Ishikawa (cell line): ENCODE results near the gene EXT2.

Source experiments
- CEBPB ChIP-seq: IDR thresholded peaks from 2 replicates; pipeline ENCODE4 v1.6.1; 2012
- EGR1 ChIP-seq: IDR thresholded peaks from 2 replicates; pipeline ENCODE4 v1.6.1; 2012
- NFIC ChIP-seq: IDR thresholded peaks from 2 replicates; pipeline ENCODE4 v1.6.1; 2012
- TAF1 ChIP-seq: IDR thresholded peaks from 2 replicates; pipeline ENCODE4 v1.6.1; 2012; ENCODE audit warnings: low read depth, mild to moderate bottlenecking
- YY1 ChIP-seq: IDR thresholded peaks from 2 replicates; pipeline ENCODE4 v1.6.1; 2012; ENCODE audit warnings: low read depth
- TF ChIP-seq, protein P1 (sequence below): IDR thresholded peaks from 2 replicates; pipeline ENCODE4 v1.6.1; 2012

DNA sequence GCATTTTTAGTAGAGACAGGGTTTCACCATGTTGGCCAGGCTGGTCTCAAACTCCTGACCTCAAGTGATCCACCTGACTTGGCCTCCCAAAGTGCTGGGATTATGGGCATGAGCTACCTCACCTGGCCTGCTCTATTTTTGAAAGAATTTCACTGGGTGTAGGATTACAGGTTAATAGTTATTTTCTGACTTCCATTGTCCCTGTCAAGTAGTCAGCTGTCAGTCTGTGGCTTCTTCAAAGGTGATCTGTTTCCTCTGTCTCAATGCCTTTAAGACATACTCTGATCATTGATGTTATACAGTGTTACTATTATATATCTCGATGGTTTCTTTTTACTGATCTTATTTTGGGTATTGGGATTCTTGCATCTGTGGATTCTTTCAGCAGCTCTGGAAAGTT is 10.1 kb upstream of the EXT2 start:
- no peak for TF ChIP-seq CEBPB
- no peak for TF ChIP-seq YY1
- no peak for TF ChIP-seq NFIC
- TF ChIP-seq EGR1 = no peak
- TF ChIP-seq, protein P1, sequence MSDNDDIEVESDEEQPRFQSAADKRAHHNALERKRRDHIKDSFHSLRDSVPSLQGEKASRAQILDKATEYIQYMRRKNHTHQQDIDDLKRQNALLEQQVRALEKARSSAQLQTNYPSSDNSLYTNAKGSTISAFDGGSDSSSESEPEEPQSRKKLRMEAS = no peak
- no peak for TF ChIP-seq TAF1
